MM.1S (cell line): ENCODE results near the gene DNAJB8.

Experiments
- CTCF ChIP-seq: fragments of 300-600 bp; sonication (generic); IDR thresholded peaks from 2 replicates; pipeline ENCODE4 v1.5.1; 2016; ENCODE audit warnings: antibody characterized with exemption, low read length, mixed read lengths
- EZH2 ChIP-seq: fragments of 300-600 bp; sonication (generic); optimal IDR thresholded peaks from 2 replicates; pipeline ENCODE3; 2017; ENCODE audit warnings: low read depth, mild to moderate bottlenecking, antibody characterized with exemption, low read length, mixed read lengths
- EZH2phosphoT487 ChIP-seq: fragments of 300-600 bp; sonication (generic); IDR thresholded peaks from 2 replicates; pipeline ENCODE4 v1.6.1; 2018; ENCODE audit warnings: antibody characterized with exemption, low read length

- TF ChIP-seq CTCF = no peak
- TF ChIP-seq EZH2 = no peak
- no peak for TF ChIP-seq EZH2phosphoT487
These were observed 19.5 kb upstream of the DNAJB8 start for GRCh38 chr3:128486205-128486628.
